ENCODE results near the gene ZNF518B. TPM values are rescaled to one million over a fixed set of nuclear protein-coding genes. Genes with fewer than 3 reads are reported as not detected.

Gene ZNF518B
- total and polyA plus RNA-seq, 2 of the 13 experiments (the other 11 are each of a cell fraction or from before 2014, with no cell fraction given), result 0.02 TPM; not detected in 1

- TF ChIP-seq ZNF687 (CRISPR knock-in tag; IDR thresholded peaks at IDR 0.05), result peak; percentile 27; the same call in 1 of the 2 replicates
- no peak for TF ChIP-seq ZNF746 (CRISPR knock-in tag; IDR thresholded peaks at IDR 0.05)
- TF ChIP-seq STAG1 (CRISPR knock-in tag; IDR thresholded peaks at IDR 0.05), result peak; percentile 29; the same call in 1 of the 2 replicates
- TF ChIP-seq ZNF556 (CRISPR knock-in tag; IDR thresholded peaks at IDR 0.05; ENCODE audit: borderline replicate concordance), result no peak
- no peak for TF ChIP-seq PLSCR1 (CRISPR knock-in tag; IDR thresholded peaks at IDR 0.05; ENCODE audit: borderline replicate concordance)
- TF ChIP-seq ZNF136 (CRISPR knock-in tag; IDR thresholded peaks at IDR 0.05; ENCODE audit: low read depth), result no peak
- TF ChIP-seq PAX8 (CRISPR knock-in tag; IDR thresholded peaks at IDR 0.05; ENCODE audit: borderline replicate concordance), result no peak
- no peak for TF ChIP-seq RBFOX2 (IDR thresholded peaks at IDR 0.05; ENCODE audit: low read depth, low read length)
- TF ChIP-seq KDM1A (CRISPR knock-in tag; IDR thresholded peaks at IDR 0.05), result no peak
- no peak for TF ChIP-seq ZNF232 (CRISPR knock-in tag; IDR thresholded peaks at IDR 0.05; ENCODE audit: borderline replicate concordance)
- TF ChIP-seq GPBP1L1 (CRISPR knock-in tag; IDR thresholded peaks at IDR 0.05), result no peak
- no peak for TF ChIP-seq ETV6 (CRISPR knock-in tag; conservative IDR thresholded peaks at IDR 0.05)
- TF ChIP-seq SPEN (CRISPR knock-in tag; IDR thresholded peaks at IDR 0.05; ENCODE audit: low read depth), result 0 out of 2 replicates have a peak, but pooled peaks have one; percentile 11
- no peak for TF ChIP-seq ZNF138 (CRISPR knock-in tag; IDR thresholded peaks at IDR 0.05; ENCODE audit: low read depth)
- TF ChIP-seq AHR (CRISPR knock-in tag; IDR thresholded peaks at IDR 0.05), result no peak
- no peak for TF ChIP-seq HNRNPK (IDR thresholded peaks at IDR 0.05; ENCODE audit: low read depth, low read length, poor library complexity, severe bottlenecking)
- TF ChIP-seq ZNF777 (CRISPR knock-in tag; IDR thresholded peaks at IDR 0.05), result no peak
- no peak for TF ChIP-seq PPARG (CRISPR knock-in tag; conservative IDR thresholded peaks at IDR 0.05)
- no peak for TF ChIP-seq BHLHE40 (IDR thresholded peaks at IDR 0.05; ENCODE audit: low read length)
Observed at GRCh38 chr4:10461091-10461849, 4.0 kb upstream of the ZNF518B start (continued).
